ENCODE data around the gene BARHL1.

- TF ChIP-seq CTCF (conservative IDR thresholded peaks at IDR 0.05; ENCODE audit: low read depth, low read length) (no peak), BHLHE40 (IDR thresholded peaks at IDR 0.05; ENCODE audit: low read depth, low read length) (no peak), MXI1 (IDR thresholded peaks at IDR 0.05; ENCODE audit: borderline replicate concordance, low read depth, low read length) (no peak), MAZ (IDR thresholded peaks at IDR 0.05; ENCODE audit: borderline replicate concordance, low read depth, low read length) (no peak), RAD21 (IDR thresholded peaks at IDR 0.05; ENCODE audit: low read length) (no peak), POLR2A (IDR thresholded peaks at IDR 0.05; ENCODE audit: low read depth, low read length) (no peak), SMC3 (IDR thresholded peaks at IDR 0.05; ENCODE audit: low read depth, low read length) (no peak)
- TF ChIP-seq, protein P1, sequence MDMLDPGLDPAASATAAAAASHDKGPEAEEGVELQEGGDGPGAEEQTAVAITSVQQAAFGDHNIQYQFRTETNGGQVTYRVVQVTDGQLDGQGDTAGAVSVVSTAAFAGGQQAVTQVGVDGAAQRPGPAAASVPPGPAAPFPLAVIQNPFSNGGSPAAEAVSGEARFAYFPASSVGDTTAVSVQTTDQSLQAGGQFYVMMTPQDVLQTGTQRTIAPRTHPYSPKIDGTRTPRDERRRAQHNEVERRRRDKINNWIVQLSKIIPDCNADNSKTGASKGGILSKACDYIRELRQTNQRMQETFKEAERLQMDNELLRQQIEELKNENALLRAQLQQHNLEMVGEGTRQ (IDR thresholded peaks at IDR 0.05; ENCODE audit: low read depth, low read length), result no peak
Measured at GRCh38 chr9:132600326-132600984, 18.0 kb downstream of the BARHL1 start.

All from IMR-90 (cell line).